ENCODE measurements around the gene FAM187B.

The FAM187B gene

GRCh38 chr19:35228177-35228930 is at the start of gene FAM187B:
Gene FAM187B, minus strand, starts transcription at chr19:35228739. Its CDS starts 59 bp downstream, at chr19:35228680.
- no peak for DNase-seq

GRCh38 chr19:35276706-35277281 is 48.3 kb upstream of the FAM187B start:
- no peak for DNase-seq

- DNase-seq: no peak
These were observed 45.8 kb upstream of the FAM187B start for GRCh38 chr19:35274323-35274722.

GRCh38 chr19:35273686-35274259 is 45.2 kb upstream of the FAM187B start:
- no peak for DNase-seq

GRCh38 chr19:35272954-35273649 is 44.6 kb upstream of the FAM187B start:
- DNase-seq: no peak

GRCh38 chr19:35272122-35272719 is 43.7 kb upstream of the FAM187B start:
- no peak for DNase-seq

GRCh38 chr19:35271546-35271945 is 43.0 kb upstream of the FAM187B start:
- no peak for DNase-seq

- no peak for DNase-seq
These were observed 41.9 kb upstream of the FAM187B start for GRCh38 chr19:35270381-35270811.

GRCh38 chr19:35269438-35270117 is 41.0 kb upstream of the FAM187B start:
- DNase-seq: peak; percentile 69

- DNase-seq: peak; percentile 63
These were observed 40.2 kb upstream of the FAM187B start, which contains the start of gene USF2 for GRCh38 chr19:35268536-35269437. Gene USF2, plus strand, starts transcription at chr19:35268962. Its CDS starts 140 bp downstream, at chr19:35269102.

GRCh38 chr19:35267818-35268535 is 39.4 kb upstream of the FAM187B start:
- DNase-seq: peak; percentile 77

GRCh38 chr19:35267353-35267817 is 38.8 kb upstream of the FAM187B start:
- DNase-seq: no peak

GRCh38 chr19:35266520-35267352 is 38.2 kb upstream of the FAM187B start:
- no peak for DNase-seq

GRCh38 chr19:35265900-35266519 is 37.5 kb upstream of the FAM187B start:
- no peak for DNase-seq

- no peak for DNase-seq
These were observed 36.8 kb upstream of the FAM187B start for GRCh38 chr19:35265126-35265899.

GRCh38 chr19:35264268-35265125 is 36.0 kb upstream of the FAM187B start:
- no peak for DNase-seq

- no peak for DNase-seq
These were observed 33.7 kb upstream of the FAM187B start for GRCh38 chr19:35262101-35262761.
